Endothelial cell of umbilical vein (primary cell): ENCODE data around the gene CDX1. TPM values are rescaled to one million over a fixed set of nuclear protein-coding genes. Genes with fewer than 3 reads are reported as not detected.

ENCODE experiments used
- BruUV-seq: library from RNA; stranded (reverse); fragments of 400-500 nt; replicated peaks from 2 replicates; lab custom pipeline; 2021; lab: Mats Ljungman, UMichigan
- CTCF ChIA-PET: fragments of 300-600, 350-600 bp; sonication (Branson Sonifier 250); formaldehyde crosslinking; loops from one replicate; lab custom pipeline; 2021; ENCODE audit warnings: antibody characterized with exemption, inconsistent platforms; lab: Charles Lee
- POLR2A ChIA-PET: fragments of 300-600, 350-600 bp; sonication (Branson Sonifier 250); formaldehyde crosslinking; loops from one replicate; lab custom pipeline; 2021; ENCODE audit warnings: antibody characterized with exemption, inconsistent platforms; lab: Charles Lee
- DNase-seq: peaks from one replicate; pipeline ENCODE4 v3.0.0-alpha.2; 2011; ENCODE audit warnings: low read depth, low spot score
- FAIRE-seq: peaks from 2 replicates; lab custom pipeline; 2011; peaks lifted over from hg19 to GRCh38; lab: Jason Lieb, UNC
- H2AFZ ChIP-seq: 2 replicates; pipeline ENCODE4 v1.6.0; 2012; ENCODE audit warnings: low read depth, low read length, control low read depth, inconsistent platforms
- H3K27ac ChIP-seq: 2 replicates; pipeline ENCODE4 v1.5.1; 2011; ENCODE audit warnings: low read depth, mild to moderate bottlenecking, control low read depth, low read length, moderate library complexity; ENCODE audit not compliant: insufficient read depth
- H3K27me3 ChIP-seq, 2 experiments: 2 replicates each; pipeline versions ENCODE4 v1.6.0 to v1.6.1; 2011; ENCODE audit warnings: low read length in 2 of 2, mixed read lengths in 1 of 2; ENCODE audit not compliant: control insufficient read depth in 2 of 2, insufficient read depth in 2 of 2
- H3K36me3 ChIP-seq, 2 experiments: 2 replicates in 1 of 2; 3 replicates in 1 of 2; pipeline ENCODE4 v1.5.1; 2011; ENCODE audit warnings: low read length in 2 of 2, mild to moderate bottlenecking in 1 of 2, moderate library complexity in 1 of 2; ENCODE audit not compliant: control insufficient read depth in 2 of 2, insufficient read depth in 2 of 2; ENCODE audit errors: extremely low read depth in 1 of 2
- H3K4me1 ChIP-seq: 3 replicates; pipeline ENCODE4 v1.5.1; 2011; ENCODE audit warnings: mild to moderate bottlenecking, low read length; ENCODE audit not compliant: control insufficient read depth, insufficient read depth; ENCODE audit errors: extremely low read depth
- H3K4me2 ChIP-seq: 2 replicates; pipeline ENCODE4 v1.6.1; 2011; ENCODE audit warnings: low read length, control low read depth, mixed read lengths; ENCODE audit not compliant: insufficient read depth
- H3K4me3 ChIP-seq, 3 experiments: fragments of 200-600 bp in 1 of 3; sonication (generic), shearing (Covaris generic) in 1 of 3; replicated peaks in 1 of 3; 2 replicates each; pipeline ENCODE4 v1.5.1; 2011 to 2016; ENCODE audit warnings: control low read depth in 3 of 3, low read length in 3 of 3, mild to moderate bottlenecking in 2 of 3, inconsistent platforms in 1 of 3, low read depth in 1 of 3, moderate library complexity in 1 of 3; ENCODE audit not compliant: insufficient read depth in 1 of 3
- H3K79me2 ChIP-seq: 2 replicates; pipeline ENCODE4 v1.6.0; 2012; ENCODE audit warnings: low read length, inconsistent platforms; ENCODE audit not compliant: control insufficient read depth, insufficient read depth
- H3K9ac ChIP-seq: replicated peaks from 2 replicates; pipeline ENCODE3; 2011; ENCODE audit warnings: low read length, control low read depth; ENCODE audit not compliant: insufficient read depth; ENCODE audit errors: extremely low read depth
- H3K9me1 ChIP-seq: replicated peaks from 3 replicates; pipeline ENCODE4 v1.6.0; 2011; ENCODE audit warnings: mild to moderate bottlenecking, low read length; ENCODE audit not compliant: control insufficient read depth, insufficient read depth; ENCODE audit errors: extremely low read depth
- H3K9me3 ChIP-seq: replicated peaks from 2 replicates; pipeline ENCODE4 v1.5.1; 2012; ENCODE audit warnings: low read length, inconsistent platforms; ENCODE audit not compliant: control insufficient read depth, insufficient read depth
- H4K20me1 ChIP-seq: replicated peaks from 2 replicates; pipeline ENCODE3; 2011; ENCODE audit warnings: mild to moderate bottlenecking, low read length; ENCODE audit not compliant: control insufficient read depth, insufficient read depth; ENCODE audit errors: extremely low read depth
- CTCF ChIP-seq, 2 donors: IDR thresholded peaks; 1 replicate in 1 of 2; 2 replicates in 1 of 2; pipeline ENCODE4 v1.5.1; 2011; ENCODE audit warnings: low read length in 2 of 2, mild to moderate bottlenecking in 2 of 2, moderate library complexity in 2 of 2, control low read depth in 1 of 2, inconsistent platforms in 1 of 2, low read depth in 1 of 2; ENCODE audit not compliant: insufficient read depth in 1 of 2; ENCODE audit errors: extremely low read depth in 1 of 2
- EZH2 ChIP-seq: IDR thresholded peaks from 2 replicates; pipeline ENCODE4 v1.6.1; 2012; ENCODE audit warnings: borderline replicate concordance, low read depth, mild to moderate bottlenecking, moderate library complexity, low read length, inconsistent platforms; ENCODE audit not compliant: severe bottlenecking
- FOS ChIP-seq: IDR thresholded peaks from 2 replicates; pipeline ENCODE4 v1.6.1; 2011; ENCODE audit warnings: mild to moderate bottlenecking, low read length, moderate library complexity, borderline replicate concordance; ENCODE audit not compliant: insufficient read depth
- GATA2 ChIP-seq: IDR thresholded peaks from 2 replicates; pipeline ENCODE4 v1.7.0; 2011; ENCODE audit warnings: low read depth, mild to moderate bottlenecking, moderate library complexity, mixed read lengths, low read length; ENCODE audit not compliant: insufficient read length, insufficient read depth
- JUN ChIP-seq: IDR thresholded peaks from 2 replicates; pipeline ENCODE4 v1.6.1; 2011; ENCODE audit warnings: borderline replicate concordance, low read depth; ENCODE audit not compliant: insufficient read length, insufficient read depth
- MAX ChIP-seq: IDR thresholded peaks from 2 replicates; pipeline ENCODE4 v1.6.1; 2011; ENCODE audit not compliant: insufficient read depth, insufficient read length
- MYC ChIP-seq: IDR thresholded peaks from one replicate; pipeline ENCODE4 v1.6.1; 2011; ENCODE audit warnings: mild to moderate bottlenecking, low read depth, low read length
- POLR2A ChIP-seq: IDR thresholded peaks from 2 replicates; pipeline ENCODE4 v1.6.1; 2012; ENCODE audit warnings: low read depth, mild to moderate bottlenecking, control low read depth, low read length
- POLR2AphosphoS5 ChIP-seq: IDR thresholded peaks from 2 replicates; pipeline ENCODE4 v1.6.1; 2012; ENCODE audit warnings: low read depth, mild to moderate bottlenecking, control low read depth, low read length, moderate library complexity; ENCODE audit not compliant: insufficient read depth
- dilution Hi-C: fragments of 300-500 bp; cut with MboI; formaldehyde crosslinking; loops from one replicate; pipeline ENCODE4 v1.15.0; 2019; ENCODE audit warnings: low sequenced_read_pairs; ENCODE audit not compliant: extremely low pct_ligation_motif_present
- intact Hi-C: fragments of 100-400 bp; cut with micrococcal nuclease; formaldehyde crosslinking; loops from one replicate; pipeline ENCODE4 v1.10.0; 2022
- polyA plus RNA-seq, 4 experiments: library from polyadenylated mRNA; depleted of rRNA in 3 of 4; stranded (reverse) in 3 of 4; unstranded in 1 of 4; fragments of >200 nt; gene quantifications; 2 replicates each; pipeline versions ENCODE4 v1.2.1 to v1.2.3, GENCODE V29; 2011 to 2012; ENCODE audit warnings: missing spikeins in 1 of 4
- total RNA-seq: library from RNA; stranded (reverse); gene quantifications from 2 replicates; pipeline ENCODE4 v1.2.3, GENCODE V29; 2021

The CDX1 gene
- total and polyA plus RNA-seq, 2 donors (not counting 3 experiments of a cell fraction or from before 2014, with no cell fraction given) = not detected

- DNase-seq (no peak), FAIRE-seq (no peak)
- intact Hi-C loops = loop anchor here (5.0 kb wide), 1 partner anchor 579 kb away; no protein-coding TSS in a partner anchor
- Histone ChIP-seq H4K20me1 (no peaks in the 10 kb centered on the region), H3K36me3 (no peaks in the 10 kb centered on the region), H3K4me2 (no peak overlapping the region), H3K27ac (no peak overlapping the region), H3K79me2 (no peaks in the 10 kb centered on the region), H3K4me1 (no peaks in the 10 kb centered on the region), H3K27me3 (peaks cover 0 to 8% of the 10 kb centered on the region in 2 experiments), H3K9ac (no peak overlapping the region), H3K9me3 (no peaks in the 10 kb centered on the region), H2AFZ (no peak overlapping the region), H3K9me1 (no peaks in the 10 kb centered on the region), H3K4me3 (no peak overlapping the region)
- dilution Hi-C loops = no loop called here
- POLR2A ChIA-PET = no interaction called here
- BruUV-seq = no TSS peak
- CTCF ChIA-PET = interaction anchor here (0.8 to 6.5 kb wide), 8 partner anchors 10 to 383 kb away, joined by 3 to 65 read pairs (median 6); no protein-coding TSS in a partner anchor
- TF ChIP-seq GATA2 (no peak), MAX (no peak), JUN (no peak), MYC (no peak), POLR2A (no peak), FOS (no peak), CTCF (IDR thresholded peaks at IDR 0.05; ENCODE audit: extremely low read depth in 1 of 2, insufficient read depth in 1 of 2, low read depth in 1 of 2, low read length in 2 of 2) (no peak), POLR2AphosphoS5 (no peak), EZH2 (no peak)
Observed at GRCh38 chr5:150215979-150216944, 49.7 kb downstream of the CDX1 start.
